K562 (cell line): ENCODE results near the gene KRTAP10-9. TPM values are rescaled to one million over a fixed set of nuclear protein-coding genes. Genes with fewer than 3 reads are reported as not detected.

Experiments
- FOXA1 ChIP-seq: fragments of 450-650 bp; IDR thresholded peaks from 2 replicates; pipeline ENCODE4 v1.6.1; 2016; ENCODE audit warnings: mild to moderate bottlenecking, borderline replicate concordance
- MCM2 ChIP-seq: fragments of 450-650 bp; IDR thresholded peaks from 2 replicates; pipeline ENCODE4 v1.6.1; 2017; ENCODE audit warnings: low read depth, mild to moderate bottlenecking
- MTA2 ChIP-seq: fragments of 450-650 bp; IDR thresholded peaks from 2 replicates; pipeline ENCODE4 v1.6.1; 2016; ENCODE audit warnings: low read depth
- PHTF2 ChIP-seq: fragments of 250-450 bp; sonication (Bioruptor Pico); IDR thresholded peaks from 2 replicates; pipeline ENCODE4 v1.5.0; 2021; ENCODE audit warnings: mild to moderate bottlenecking
- POLR2A ChIP-seq: fragments of 450-650 bp; conservative IDR thresholded peaks from 2 replicates; pipeline ENCODE4 v1.6.1; 2016
- POLR2G ChIP-seq: fragments of 200-400 bp; formaldehyde crosslinking; IDR thresholded peaks from 2 replicates; pipeline ENCODE4 v1.6.1; 2017; ENCODE audit warnings: low read depth, mild to moderate bottlenecking, antibody characterized with exemption, low read length, moderate library complexity
- POLR3G ChIP-seq: IDR thresholded peaks from 2 replicates; pipeline ENCODE4 v1.6.1; 2011; ENCODE audit not compliant: insufficient read length, insufficient replicate concordance; ENCODE audit errors: extremely low read depth
- TAL1 ChIP-seq: fragments of 450-650 bp; IDR thresholded peaks from 2 replicates; pipeline ENCODE4 v1.6.1; 2016; ENCODE audit warnings: mild to moderate bottlenecking
- polyA plus RNA-seq, 8 experiments: library from polyadenylated mRNA; depleted of rRNA in 4 of 8; stranded (reverse) in 5 of 8; unstranded in 3 of 8; fragments of >200 nt; fragmentation: Nextera tagmentation in 2 of 8; fragmentation: Illumina TruSeq in 1 of 8; extraction: Ambion mirVana in 2 of 8; extraction: Trizol in 1 of 8; gene quantifications; 2 replicates each; pipeline versions ENCODE4 v1.2.1 to v1.2.3, GENCODE V29; 2011 to 2014; ENCODE audit warnings: inconsistent platforms in 1 of 8, missing spikeins in 1 of 8
- total RNA-seq, 7 experiments: library from RNA; depleted of rRNA in 6 of 7; stranded (reverse); fragments of >200 nt in 6 of 7; fragmentation: Illumina TruSeq in 2 of 7; extraction: Trizol in 2 of 7; gene quantifications; 2 replicates each; pipeline versions ENCODE4 v1.2.1 to v1.2.3, GENCODE V29; 2011 to 2021; ENCODE audit warnings: low replicate concordance in 1 of 7
- TF ChIP-seq, protein P1 (sequence below), 3 experiments: fragments of 200-800 bp in 1 of 3; fragments of 250-450 bp in 1 of 3; fragments of 450-650 bp in 1 of 3; sonication (Bioruptor Pico) in 1 of 3; sonication (Bioruptor generic) in 1 of 3; formaldehyde crosslinking in 1 of 3; IDR thresholded peaks; 2 replicates each; pipeline versions ENCODE4 v1.6.1 to v1.8.0; 2016 to 2022; ENCODE audit warnings: mild to moderate bottlenecking in 2 of 3, missing genetic modification characterization in 2 of 3, missing compliant biosample characterization in 1 of 3, moderate library complexity in 1 of 3
- TF ChIP-seq, protein P2 (sequence below): fragments of 450-650 bp; formaldehyde crosslinking; IDR thresholded peaks from 2 replicates; pipeline ENCODE4 v1.4.0; 2020; ENCODE audit warnings: mild to moderate bottlenecking, moderate library complexity
- TF ChIP-seq, protein P3 (sequence below): fragments of 450-650 bp; IDR thresholded peaks from 2 replicates; pipeline ENCODE4 v1.6.1; 2016; ENCODE audit warnings: mild to moderate bottlenecking, moderate library complexity

The KRTAP10-9 gene
- total and polyA plus RNA-seq, 9 of the 15 experiments (the other 6 are each of a cell fraction or from before 2014, with no cell fraction given) = not detected

DNA sequence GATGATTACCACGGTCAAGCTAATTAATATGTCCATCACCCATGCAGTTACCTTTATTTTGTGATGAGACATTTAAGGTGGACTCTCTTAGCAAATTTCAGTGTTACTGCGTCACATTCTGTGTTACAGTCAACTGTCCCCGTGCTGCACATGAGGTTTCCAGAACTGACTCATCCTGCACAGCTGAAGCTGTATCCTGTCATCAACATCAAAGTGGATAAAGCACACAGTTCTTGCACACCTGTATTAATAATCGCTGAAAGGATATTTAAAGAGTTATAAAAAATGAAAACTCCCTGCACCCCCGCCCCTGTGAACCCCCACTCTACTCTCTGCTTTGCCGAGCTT, 43.1 kb upstream of the KRTAP10-9 start (continued):
- TF ChIP-seq, protein P1, sequence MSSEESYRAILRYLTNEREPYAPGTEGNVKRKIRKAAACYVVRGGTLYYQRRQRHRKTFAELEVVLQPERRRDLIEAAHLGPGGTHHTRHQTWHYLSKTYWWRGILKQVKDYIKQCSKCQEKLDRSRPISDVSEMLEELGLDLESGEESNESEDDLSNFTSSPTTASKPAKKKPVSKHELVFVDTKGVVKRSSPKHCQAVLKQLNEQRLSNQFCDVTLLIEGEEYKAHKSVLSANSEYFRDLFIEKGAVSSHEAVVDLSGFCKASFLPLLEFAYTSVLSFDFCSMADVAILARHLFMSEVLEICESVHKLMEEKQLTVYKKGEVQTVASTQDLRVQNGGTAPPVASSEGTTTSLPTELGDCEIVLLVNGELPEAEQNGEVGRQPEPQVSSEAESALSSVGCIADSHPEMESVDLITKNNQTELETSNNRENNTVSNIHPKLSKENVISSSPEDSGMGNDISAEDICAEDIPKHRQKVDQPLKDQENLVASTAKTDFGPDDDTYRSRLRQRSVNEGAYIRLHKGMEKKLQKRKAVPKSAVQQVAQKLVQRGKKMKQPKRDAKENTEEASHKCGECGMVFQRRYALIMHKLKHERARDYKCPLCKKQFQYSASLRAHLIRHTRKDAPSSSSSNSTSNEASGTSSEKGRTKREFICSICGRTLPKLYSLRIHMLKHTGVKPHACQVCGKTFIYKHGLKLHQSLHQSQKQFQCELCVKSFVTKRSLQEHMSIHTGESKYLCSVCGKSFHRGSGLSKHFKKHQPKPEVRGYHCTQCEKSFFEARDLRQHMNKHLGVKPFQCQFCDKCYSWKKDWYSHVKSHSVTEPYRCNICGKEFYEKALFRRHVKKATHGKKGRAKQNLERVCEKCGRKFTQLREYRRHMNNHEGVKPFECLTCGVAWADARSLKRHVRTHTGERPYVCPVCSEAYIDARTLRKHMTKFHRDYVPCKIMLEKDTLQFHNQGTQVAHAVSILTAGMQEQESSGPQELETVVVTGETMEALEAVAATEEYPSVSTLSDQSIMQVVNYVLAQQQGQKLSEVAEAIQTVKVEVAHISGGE (CRISPR knock-in tag; IDR thresholded peaks at IDR 0.05) = peak in 2 of 3 experiments; percentile 32 to 95; a peak in 3 of 6 replicates
- TF ChIP-seq, protein P2, sequence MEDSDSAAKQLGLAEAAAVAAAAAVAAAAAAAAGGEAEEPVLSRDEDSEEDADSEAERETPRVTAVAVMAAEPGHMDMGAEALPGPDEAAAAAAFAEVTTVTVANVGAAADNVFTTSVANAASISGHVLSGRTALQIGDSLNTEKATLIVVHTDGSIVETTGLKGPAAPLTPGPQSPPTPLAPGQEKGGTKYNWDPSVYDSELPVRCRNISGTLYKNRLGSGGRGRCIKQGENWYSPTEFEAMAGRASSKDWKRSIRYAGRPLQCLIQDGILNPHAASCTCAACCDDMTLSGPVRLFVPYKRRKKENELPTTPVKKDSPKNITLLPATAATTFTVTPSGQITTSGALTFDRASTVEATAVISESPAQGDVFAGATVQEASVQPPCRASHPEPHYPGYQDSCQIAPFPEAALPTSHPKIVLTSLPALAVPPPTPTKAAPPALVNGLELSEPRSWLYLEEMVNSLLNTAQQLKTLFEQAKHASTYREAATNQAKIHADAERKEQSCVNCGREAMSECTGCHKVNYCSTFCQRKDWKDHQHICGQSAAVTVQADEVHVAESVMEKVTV = no peak
- TF ChIP-seq, protein P3, sequence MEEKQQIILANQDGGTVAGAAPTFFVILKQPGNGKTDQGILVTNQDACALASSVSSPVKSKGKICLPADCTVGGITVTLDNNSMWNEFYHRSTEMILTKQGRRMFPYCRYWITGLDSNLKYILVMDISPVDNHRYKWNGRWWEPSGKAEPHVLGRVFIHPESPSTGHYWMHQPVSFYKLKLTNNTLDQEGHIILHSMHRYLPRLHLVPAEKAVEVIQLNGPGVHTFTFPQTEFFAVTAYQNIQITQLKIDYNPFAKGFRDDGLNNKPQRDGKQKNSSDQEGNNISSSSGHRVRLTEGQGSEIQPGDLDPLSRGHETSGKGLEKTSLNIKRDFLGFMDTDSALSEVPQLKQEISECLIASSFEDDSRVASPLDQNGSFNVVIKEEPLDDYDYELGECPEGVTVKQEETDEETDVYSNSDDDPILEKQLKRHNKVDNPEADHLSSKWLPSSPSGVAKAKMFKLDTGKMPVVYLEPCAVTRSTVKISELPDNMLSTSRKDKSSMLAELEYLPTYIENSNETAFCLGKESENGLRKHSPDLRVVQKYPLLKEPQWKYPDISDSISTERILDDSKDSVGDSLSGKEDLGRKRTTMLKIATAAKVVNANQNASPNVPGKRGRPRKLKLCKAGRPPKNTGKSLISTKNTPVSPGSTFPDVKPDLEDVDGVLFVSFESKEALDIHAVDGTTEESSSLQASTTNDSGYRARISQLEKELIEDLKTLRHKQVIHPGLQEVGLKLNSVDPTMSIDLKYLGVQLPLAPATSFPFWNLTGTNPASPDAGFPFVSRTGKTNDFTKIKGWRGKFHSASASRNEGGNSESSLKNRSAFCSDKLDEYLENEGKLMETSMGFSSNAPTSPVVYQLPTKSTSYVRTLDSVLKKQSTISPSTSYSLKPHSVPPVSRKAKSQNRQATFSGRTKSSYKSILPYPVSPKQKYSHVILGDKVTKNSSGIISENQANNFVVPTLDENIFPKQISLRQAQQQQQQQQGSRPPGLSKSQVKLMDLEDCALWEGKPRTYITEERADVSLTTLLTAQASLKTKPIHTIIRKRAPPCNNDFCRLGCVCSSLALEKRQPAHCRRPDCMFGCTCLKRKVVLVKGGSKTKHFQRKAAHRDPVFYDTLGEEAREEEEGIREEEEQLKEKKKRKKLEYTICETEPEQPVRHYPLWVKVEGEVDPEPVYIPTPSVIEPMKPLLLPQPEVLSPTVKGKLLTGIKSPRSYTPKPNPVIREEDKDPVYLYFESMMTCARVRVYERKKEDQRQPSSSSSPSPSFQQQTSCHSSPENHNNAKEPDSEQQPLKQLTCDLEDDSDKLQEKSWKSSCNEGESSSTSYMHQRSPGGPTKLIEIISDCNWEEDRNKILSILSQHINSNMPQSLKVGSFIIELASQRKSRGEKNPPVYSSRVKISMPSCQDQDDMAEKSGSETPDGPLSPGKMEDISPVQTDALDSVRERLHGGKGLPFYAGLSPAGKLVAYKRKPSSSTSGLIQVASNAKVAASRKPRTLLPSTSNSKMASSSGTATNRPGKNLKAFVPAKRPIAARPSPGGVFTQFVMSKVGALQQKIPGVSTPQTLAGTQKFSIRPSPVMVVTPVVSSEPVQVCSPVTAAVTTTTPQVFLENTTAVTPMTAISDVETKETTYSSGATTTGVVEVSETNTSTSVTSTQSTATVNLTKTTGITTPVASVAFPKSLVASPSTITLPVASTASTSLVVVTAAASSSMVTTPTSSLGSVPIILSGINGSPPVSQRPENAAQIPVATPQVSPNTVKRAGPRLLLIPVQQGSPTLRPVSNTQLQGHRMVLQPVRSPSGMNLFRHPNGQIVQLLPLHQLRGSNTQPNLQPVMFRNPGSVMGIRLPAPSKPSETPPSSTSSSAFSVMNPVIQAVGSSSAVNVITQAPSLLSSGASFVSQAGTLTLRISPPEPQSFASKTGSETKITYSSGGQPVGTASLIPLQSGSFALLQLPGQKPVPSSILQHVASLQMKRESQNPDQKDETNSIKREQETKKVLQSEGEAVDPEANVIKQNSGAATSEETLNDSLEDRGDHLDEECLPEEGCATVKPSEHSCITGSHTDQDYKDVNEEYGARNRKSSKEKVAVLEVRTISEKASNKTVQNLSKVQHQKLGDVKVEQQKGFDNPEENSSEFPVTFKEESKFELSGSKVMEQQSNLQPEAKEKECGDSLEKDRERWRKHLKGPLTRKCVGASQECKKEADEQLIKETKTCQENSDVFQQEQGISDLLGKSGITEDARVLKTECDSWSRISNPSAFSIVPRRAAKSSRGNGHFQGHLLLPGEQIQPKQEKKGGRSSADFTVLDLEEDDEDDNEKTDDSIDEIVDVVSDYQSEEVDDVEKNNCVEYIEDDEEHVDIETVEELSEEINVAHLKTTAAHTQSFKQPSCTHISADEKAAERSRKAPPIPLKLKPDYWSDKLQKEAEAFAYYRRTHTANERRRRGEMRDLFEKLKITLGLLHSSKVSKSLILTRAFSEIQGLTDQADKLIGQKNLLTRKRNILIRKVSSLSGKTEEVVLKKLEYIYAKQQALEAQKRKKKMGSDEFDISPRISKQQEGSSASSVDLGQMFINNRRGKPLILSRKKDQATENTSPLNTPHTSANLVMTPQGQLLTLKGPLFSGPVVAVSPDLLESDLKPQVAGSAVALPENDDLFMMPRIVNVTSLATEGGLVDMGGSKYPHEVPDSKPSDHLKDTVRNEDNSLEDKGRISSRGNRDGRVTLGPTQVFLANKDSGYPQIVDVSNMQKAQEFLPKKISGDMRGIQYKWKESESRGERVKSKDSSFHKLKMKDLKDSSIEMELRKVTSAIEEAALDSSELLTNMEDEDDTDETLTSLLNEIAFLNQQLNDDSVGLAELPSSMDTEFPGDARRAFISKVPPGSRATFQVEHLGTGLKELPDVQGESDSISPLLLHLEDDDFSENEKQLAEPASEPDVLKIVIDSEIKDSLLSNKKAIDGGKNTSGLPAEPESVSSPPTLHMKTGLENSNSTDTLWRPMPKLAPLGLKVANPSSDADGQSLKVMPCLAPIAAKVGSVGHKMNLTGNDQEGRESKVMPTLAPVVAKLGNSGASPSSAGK = 0 out of 2 replicates have a peak, but pooled peaks have one; percentile 23
- TF ChIP-seq MTA2 (no peak), TAL1 (no peak), POLR2G (no peak), POLR2A (no peak), MCM2 (no peak), PHTF2 (CRISPR knock-in tag) (no peak), FOXA1 (no peak), POLR3G (no peak)
